ENCODE data around the gene ULBP3.
A peak's percentile ranks its signal among the peaks of the same experiment; 100 is the strongest.
"Not testable (repeated sequence)": the region's sequence is repeated elsewhere in the genome, so short reads cannot be mapped to it uniquely, and the experiment has no call there.

Gene ULBP3

DNA sequence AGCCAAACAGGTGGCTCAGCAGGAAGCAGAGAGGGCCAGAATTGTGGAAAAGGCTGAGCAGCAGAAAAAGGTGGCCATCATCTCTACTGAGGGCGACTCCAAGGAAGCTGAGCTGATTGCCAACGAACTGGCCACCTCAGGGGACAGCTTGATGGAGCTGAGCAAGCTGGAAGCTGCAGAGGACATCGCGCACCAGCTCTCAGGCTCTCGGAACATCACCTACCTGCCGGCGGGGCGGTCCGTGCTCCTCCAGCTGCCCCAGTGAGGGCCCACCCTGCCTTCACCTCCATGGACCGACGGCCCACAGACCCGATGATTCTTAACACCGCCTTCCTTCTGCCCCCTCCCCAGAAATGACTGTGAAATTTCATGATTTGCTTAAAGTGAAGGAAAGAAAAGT, 25.8 kb downstream of the ULBP3 start:
- no peak for DNase-seq (ENCODE audit: low spot score)

DNA sequence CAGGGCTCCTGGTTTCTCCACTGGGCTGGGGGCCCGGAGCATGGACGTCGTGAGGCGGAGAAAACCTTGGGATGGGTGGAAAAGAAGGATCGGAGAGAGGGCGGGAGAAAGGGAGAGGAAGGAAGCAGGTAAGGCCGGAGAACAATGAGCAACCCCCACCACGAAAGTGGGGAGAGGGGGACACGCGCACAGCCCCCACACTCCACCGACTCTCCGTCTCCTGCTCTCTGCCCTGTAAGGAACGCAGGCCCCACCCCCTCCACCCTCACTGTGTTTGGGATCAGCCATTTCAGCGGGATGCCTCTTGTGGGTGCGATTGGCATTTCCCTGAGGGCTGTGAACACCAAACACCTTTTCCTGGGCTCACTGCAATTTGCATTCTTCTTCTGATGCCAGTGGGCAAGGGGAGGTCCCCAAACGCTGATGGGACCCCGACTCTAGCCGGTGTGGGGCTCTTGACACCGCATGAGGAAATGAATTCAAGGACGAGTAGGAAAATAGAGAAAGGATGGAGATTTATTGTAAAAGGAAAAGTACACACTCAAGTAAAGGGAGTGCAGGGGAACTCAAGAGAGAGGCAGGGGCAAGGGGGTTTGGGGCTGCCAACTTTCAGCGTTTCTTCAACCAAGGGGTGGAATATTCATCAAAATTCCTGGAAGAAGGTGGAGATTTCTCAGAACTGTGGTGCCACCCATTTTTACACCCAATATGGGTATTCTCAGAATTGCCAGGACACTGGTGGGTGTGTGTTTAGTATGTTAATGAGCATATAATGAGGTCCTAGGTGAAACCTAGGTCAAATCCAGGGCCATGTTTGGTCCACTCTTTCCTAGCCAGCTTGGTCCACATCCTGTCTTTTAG, 30.5 kb downstream of the ULBP3 start:
- no peak for DNase-seq (ENCODE audit: low spot score)

DNA sequence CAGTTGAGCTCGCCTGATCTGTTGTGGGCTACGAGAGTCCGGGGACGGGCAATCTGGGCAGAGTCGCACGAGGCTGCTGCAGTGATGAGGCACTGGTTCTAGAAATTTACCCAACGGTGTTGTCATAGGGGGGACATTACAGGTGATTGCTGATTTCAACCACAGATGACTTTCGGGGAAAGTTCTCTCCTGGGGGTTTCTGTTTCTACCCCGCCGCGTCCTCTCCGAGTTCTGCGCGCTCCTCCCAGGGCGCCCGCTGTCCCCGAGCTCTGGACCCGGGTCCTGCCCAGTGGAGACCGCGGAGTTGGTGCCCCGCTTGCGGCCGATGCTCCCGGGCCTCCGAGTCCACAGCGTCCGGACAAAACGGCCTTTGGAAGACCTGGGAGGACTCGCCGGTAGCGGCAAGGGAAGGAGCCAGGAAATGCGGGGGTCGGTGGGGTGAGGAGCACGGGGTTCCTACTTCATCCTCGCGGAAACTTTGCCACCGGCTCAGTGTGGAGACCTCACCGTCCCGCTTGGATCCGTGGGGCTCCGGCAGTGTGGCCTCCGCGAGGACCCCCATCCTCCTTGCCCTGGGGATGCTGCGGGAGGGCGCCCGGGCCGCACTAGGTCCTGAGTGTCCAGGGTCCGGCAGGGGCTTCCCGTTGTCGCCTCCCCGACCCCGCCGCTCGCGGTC, 31.3 kb downstream of the ULBP3 start:
- no peak for DNase-seq (ENCODE audit: low spot score)

DNA sequence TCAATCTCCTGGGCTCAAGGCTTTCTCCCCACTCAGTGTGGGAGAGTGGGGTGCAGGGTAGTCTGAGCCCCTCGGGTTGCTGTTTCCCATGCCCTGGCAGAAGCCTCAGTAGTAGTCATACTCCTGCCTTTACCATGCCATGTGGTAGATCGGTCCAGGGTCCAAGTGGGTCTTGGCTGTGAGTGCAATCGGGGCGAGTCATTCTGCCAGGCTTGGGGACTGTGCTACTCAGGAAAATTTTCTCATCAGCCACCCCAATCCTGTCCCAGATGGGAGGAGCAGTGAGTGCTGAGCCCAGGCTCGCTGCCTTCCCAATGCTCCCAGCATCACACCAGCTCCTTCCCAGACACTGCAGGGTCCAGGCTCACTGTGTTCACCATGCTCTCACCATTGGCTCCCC, 32.8 kb downstream of the ULBP3 start:
- DNase-seq (ENCODE audit: low spot score), result no peak

DNA sequence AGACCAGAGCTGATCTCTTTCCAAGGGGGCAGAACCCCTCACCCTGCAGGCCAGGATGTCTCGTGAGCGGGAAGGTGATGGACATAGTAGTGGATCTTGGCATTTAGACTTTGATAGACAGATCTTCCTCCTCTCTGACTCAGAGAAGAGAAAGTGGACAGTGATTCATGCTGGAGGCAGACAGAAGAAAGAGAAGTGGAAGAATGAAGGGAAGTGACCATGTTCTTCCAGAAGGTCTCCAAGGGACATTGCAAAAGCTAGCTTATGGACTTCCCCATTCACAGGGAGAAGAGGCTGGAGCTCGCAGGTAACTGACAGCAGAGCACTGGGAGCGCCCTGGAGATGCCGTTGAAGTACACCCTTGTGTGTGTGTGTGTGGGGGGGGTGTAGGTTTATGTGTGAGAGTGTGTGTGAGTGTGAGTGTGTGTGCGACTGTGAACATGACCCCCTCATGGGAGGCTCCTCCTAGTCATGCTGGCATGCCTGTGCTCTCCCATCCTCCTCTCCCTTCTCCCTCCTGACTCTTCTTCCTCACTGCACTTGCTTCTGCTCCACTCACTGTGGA, 35.6 kb downstream of the ULBP3 start:
- no peak for DNase-seq (ENCODE audit: low spot score)

DNA sequence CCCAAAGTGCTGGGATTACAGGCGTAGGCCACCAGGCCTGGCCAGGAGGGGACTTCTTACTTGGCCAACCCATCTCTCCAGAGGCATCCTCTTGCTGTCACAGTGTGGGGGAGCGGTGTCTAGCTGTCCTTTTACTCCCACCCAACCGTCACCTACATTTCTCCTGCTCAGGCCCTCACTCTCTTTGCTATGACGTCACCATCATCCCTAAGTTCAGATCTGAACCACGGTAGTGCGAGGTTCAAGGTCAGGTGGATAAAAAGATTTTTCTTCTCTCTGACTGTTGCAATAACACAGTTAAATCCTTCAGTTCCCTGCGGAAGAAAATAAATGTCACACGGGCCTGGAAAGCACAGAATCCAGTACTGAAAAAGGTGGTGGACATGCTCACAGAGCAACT, 36.3 kb downstream of the ULBP3 start:
- no peak for DNase-seq (ENCODE audit: low spot score)

DNA sequence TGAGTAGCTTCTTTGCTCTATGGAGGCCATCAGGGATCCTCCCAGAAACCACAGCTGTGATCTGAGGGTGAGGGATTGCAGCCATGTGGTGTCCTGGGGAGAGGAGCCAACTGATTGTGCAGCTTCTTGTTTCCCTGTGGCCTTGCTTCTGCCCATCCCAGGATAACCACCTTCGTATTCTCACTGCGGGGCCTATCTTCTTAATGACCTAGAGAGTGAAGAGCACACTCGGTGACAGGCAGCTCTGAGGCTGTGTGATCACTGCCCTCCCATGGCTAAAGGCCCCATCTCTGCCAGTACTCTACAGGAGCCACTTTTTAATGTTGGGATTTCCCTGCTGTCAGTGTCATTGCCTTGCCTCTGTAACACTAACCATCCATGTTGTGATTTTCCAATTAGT, 38.3 kb downstream of the ULBP3 start:
- no peak for DNase-seq (ENCODE audit: low spot score)

DNA sequence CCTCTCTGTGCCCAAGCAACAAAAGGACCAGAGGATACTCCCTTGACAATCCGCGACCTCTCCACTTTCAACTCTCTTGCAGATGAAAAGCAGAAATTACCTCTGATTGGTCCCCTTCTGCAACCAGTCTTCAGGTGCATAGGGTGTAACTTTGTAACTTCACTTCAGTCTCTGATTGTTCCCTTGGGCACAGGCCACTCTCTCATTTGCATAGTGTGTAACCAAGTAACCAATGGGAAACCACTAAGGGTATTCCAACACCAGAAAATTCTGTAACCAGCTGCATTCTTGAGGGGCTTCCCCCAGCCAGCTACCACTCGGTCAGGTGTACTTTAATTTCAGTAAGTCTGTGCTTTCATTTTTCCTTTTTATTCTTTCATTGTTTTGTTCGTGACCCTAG, 39.2 kb downstream of the ULBP3 start:
- no peak for DNase-seq (ENCODE audit: low spot score)

DNA sequence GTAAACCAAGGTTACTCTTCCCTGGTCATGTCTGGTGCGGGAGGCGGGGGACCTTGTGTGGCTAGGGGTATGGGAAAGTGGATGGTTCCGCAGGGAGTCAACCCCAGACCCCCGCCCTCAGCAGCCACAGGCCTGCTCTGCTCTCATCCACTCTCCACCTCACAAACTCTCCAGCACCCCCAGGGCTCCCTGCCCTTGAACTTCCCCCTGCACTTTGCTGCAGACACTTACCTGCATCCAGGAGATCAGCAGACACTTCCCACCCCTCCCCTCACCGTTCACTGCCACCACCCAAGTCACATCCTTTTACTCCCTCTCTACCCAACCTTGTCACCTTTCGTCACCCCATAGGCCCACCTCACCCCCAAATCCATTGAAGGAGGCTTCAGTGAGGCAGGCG, 39.6 kb downstream of the ULBP3 start:
- no peak for DNase-seq (ENCODE audit: low spot score)

DNA sequence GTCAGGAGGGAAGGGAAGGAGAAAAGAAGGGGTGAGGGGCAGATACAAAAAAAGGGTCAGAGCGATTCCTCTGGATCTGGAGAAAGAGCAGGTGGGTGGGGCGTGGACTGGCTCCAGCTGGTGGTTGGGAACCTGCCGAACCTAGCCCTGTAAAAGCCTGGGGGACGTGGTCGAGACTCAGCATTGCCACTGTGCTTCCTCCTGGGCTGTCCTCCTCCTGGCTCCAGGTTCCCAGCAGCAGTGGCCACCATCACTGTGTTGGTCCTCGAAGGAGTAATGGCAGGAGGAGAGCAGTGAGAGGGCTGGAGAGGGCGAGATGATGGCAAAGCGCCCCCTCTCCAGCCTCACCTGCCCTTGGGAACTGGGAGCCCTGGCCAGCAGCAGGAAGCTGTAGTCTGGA, 40.1 kb downstream of the ULBP3 start:
- DNase-seq (ENCODE audit: low spot score), result no peak

DNA sequence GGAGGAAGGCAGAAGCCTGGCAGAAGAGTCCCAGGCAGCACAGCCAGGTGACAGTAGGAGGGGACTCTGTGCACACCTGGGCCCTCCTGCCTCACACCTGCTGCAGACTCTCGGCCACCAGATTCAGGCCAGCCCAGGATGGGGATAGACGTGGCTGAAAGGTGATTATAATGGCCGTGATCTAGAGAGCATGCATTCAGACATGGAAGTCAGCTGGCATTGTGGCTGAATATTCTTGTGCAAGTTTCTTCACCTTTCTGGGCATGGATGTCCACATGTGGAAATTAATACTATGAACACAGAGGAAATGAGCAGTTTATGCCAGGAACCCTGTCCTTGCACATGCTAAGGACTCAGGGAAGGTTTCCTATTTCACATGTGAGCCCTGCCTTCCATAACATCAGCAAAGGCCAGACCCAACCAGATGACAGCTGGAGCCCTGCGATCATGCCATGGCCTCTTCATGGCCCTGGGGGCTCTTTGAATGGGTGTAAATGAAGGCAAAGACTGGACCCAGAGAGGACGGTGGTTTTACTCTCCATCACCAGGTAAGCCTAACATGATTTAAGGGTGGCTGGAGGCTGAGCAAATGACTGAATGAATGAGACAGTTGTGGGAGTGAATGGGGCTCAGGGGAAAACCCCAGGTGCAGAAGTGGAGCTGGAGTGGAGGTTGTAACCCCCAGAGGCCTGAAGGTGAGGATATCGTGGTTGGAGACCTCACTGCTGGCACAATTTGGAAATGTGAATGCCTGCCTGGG, 40.9 kb downstream of the ULBP3 start:
- no peak for DNase-seq (ENCODE audit: low spot score)

DNA sequence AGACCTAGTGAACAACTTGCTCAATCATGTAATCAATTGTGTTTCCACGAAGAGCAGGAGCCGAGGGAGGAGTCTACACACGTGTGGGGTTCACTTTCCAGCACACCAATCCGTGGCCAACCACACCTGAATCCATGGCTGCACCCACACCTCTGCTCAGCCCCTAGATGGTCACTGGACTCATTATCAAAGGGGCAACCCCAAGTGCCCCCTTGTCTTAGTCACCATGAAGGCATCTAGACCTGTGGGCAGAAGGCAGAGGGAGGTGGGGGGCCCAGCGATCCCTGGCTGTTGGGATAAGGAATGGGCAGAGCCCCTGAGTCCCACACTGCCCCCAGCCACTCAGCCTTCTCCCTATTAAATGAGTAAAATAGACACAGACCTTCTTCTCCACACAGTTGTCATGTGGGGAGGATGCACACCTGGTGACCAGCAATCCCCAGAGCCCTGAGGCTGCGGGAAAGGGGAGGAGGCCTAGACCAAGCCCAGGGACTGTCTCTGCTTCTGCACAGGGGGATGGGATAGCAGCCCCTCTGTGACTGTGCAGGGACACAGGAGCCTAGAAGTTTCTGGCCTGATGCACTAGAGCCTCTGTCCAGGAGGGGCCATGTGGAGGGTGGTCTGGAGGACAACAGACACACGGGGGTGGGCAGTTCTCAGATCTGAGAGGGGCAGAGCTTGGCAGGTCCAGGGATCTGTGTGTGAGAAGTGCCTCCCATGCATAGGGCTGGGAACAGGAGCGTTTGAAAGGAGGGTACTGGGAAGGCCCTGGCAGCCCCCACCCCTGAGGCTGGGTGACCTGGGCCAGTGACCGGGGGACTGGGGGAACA, 41.7 kb downstream of the ULBP3 start:
- DNase-seq (ENCODE audit: low spot score), result no peak

DNA sequence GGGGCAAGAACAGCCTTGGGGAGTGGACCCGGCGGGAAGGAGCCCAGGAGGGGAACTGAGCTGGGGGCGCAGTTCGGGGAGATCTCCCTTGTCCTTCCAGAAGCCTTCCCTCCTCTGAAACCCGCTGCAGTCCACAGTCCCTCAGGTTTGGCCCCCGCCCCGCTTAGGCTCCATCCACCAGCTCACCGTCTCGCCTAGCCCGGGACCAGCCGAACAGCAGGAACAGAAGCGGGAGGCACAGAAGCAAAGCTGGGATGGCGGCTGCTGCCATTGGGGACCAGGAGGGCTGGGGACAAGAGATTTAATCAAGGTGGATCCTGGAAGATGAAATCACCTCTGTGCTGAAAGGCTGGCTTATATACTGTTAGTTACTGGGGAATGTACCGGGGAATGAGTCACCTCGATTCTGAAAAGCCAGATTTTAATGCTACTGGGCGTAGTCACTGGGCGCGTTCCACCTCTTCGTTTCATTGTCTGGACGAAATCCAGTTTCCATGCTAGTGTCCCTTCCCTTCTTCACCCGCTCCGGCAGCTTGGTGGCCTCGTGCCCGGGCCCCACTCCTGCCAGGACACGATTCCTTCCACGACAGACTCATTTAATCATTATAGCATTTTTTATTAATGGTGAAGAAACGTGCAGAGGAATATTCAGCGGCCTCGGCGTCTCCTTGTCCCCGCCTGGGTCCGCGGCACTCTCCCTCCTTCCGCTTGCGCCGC, 43.6 kb downstream of the ULBP3 start, which contains the start of gene RAET1L:
TSS of gene RAET1L (minus strand) at position 332 of the 717 bp plus-strand sequence. CDS start at position 271, 61 bp downstream.
- no peak for DNase-seq (ENCODE audit: low spot score)

DNA sequence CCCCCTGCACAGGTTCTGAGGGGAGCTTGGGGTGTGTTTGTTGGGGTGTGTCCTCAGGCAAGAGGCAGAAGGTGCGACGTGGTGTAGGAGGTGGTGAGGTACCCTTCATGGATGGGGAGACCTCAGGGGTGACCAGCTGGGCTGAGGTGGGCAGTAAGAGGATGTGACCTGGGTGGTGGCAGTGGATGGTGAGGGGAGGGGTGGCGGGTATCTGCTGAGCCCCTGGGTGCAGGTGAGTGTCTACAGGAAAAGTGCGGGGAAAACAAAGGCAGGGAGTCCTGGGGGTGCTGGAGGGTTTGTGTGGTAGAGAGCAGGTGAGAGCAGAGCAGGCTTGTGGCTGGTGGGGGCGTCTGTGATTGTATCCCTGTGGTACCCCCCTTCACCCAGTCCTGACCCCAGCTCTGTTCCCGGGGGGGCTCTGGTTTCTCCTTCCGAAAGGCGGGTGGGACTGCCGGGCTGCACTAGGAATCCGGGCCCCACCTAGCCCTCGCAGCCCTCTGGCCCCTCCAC, 44.2 kb downstream of the ULBP3 start:
- no peak for DNase-seq (ENCODE audit: low spot score)

DNA sequence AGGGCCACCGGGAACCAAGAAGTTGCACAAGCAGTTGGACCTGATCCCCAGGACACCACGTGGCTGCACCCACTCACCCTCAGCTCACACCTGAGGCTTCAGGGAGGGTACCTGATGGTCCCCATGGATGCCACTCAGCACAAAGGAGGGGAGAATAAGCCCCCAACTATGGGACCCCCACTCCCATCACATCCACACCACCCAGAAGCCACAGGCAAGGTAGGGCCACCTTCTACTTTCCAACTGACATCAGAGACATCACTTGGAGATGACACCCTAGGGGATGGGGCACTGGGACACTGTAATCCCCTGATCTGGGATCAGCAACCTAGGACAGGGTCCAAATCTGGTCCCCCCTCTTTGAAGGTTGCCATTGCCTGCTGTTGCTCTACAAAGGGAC, 44.9 kb downstream of the ULBP3 start:
- DNase-seq (ENCODE audit: low spot score), result not testable (repeated sequence)

DNA sequence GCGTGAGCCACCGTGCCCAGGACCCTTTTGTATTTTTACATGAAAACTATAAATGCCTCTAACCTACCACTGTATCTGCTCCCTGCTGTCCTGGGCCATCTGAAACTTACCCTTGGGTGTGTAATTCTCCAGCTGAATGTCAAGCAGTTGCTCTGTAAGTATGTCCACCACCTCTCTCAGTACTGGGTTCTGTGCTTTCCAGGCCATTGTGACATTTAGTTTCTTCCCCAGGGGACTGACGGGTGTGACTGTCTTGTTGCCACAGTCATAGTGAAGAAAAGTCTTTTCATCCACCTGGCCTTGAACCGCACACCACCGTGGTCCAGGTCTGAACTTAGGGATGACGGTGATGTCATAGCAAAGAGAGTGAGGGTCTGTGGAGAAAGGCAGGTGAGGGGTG, 47.1 kb downstream of the ULBP3 start:
- not testable (repeated sequence) for DNase-seq (ENCODE audit: low spot score)

DNA sequence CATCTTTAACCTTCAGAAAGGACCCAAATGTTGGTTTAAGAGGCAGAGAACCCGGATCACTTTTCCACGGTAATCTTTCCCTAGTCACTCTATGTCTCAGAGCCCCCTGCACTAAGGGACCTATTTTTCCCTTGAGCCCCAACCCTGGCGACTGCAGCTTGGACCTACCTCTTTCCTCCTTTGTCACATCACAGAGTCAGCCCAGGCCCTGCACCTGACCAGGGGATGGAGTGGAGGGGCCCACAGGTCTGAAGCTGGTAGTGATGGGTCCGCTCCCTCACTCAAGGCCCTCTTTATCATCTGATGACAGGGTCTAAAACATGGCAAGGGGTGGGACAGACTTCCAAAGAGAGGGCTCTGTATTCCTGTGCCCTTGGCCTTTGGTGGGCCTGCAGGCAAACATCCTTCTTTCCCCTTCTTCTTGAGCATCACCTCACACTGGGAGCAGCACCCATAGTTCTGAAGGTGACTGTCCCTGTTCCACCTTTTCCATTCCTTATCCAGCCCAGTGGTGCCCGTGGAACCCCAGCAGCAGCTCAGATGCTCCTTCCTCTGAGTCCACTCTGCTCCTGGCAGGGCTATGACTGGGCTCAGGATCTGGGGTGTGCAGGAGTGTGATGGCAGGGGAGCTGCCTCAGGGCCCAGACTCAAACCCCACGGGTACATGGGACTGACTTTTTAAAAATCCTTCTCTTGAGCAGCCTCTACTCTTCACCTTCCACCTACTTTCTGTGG, 49.9 kb downstream of the ULBP3 start:
- no peak for DNase-seq (ENCODE audit: low spot score)

DNA sequence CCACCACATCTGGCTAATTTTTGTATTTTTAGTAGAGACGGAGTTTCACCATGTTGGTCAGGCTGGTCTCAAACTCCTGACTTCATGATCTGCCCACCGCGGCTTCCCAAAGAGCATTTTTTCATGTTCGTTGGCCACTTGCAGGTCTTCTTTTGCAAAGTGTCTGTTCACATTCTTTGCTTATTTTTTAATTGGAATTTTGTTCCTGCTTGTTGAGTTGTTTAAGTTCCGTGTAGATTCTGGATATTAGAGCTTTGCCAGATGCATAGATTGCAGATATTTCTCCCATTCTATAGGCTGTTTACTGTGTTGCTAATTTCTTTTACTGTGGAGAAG, 51.8 kb downstream of the ULBP3 start:
- peak; percentile 3 for DNase-seq (ENCODE audit: low spot score)

DNA sequence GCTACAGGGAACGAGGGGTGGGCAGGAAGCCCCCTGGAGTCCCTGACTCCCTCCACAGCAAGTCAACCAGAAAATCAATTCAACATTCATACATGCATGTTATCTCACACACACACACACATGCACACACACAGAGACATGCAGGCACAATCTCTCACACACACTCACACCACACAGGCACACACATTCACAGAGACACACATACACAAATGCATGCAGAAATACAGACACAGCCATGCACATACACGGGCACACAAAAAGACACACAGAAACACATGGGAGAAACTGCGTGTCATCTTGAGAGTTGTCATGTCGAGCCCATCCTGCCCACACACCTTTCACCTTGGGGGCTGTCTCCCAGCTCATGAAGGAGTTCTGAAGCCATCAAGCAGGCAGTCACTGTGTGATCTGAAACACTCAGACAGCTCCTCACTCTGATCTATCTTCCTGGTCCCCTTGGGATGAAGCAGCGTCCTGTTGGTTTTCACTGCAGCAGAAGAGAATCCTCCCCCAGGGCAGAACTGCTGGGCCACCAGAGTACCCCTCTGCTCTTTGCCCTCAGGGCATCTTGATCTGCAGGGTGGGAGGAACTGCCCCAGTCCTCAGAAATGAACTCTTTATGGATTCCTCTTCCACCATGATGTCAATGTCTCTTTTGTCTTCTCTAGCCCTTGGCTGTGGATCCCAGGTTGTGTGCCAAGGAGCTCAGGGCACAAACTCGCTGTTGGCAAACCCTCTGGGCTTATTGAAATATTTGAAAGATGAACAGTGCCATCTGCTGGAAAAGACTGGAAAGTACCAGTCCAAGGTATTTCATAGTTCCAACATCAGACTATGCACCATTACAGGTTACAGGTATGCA, 52.4 kb downstream of the ULBP3 start:
- DNase-seq (ENCODE audit: low spot score), result peak; percentile 93

Data from pons (tissue), 1 donor.